Neuronal stem cell (in vitro differentiated cells): ENCODE results near the gene PRLR.
A peak's percentile ranks its signal among the peaks of the same experiment; 100 is the strongest.

Source experiments
- DNase-seq: peaks from one replicate; pipeline ENCODE4 v3.0.0-alpha.2; 2013; ENCODE audit warnings: low spot score
- H2AFZ ChIP-seq: one replicate; pipeline ENCODE4 v1.6.1; 2013; ENCODE audit warnings: mild to moderate bottlenecking, low read length, inconsistent platforms
- H2AK5ac ChIP-seq: 2 replicates; pipeline ENCODE4 v1.6.1; 2013; ENCODE audit warnings: low read depth, mild to moderate bottlenecking, inconsistent platforms, low read length, moderate library complexity, mixed read lengths
- H2BK120ac ChIP-seq: 2 replicates; pipeline ENCODE4 v1.6.1; 2013; ENCODE audit warnings: low read depth, mild to moderate bottlenecking, inconsistent platforms, low read length, moderate library complexity, mixed read lengths
- H2BK12ac ChIP-seq: one replicate; pipeline ENCODE4 v1.6.1; 2013; ENCODE audit warnings: low read length, inconsistent platforms
- H2BK15ac ChIP-seq: 2 replicates; pipeline ENCODE4 v1.6.1; 2013; ENCODE audit warnings: mild to moderate bottlenecking, low read length, inconsistent platforms, mixed read lengths
- H2BK5ac ChIP-seq: one replicate; pipeline ENCODE4 v1.6.1; 2013; ENCODE audit warnings: inconsistent platforms, mild to moderate bottlenecking, low read length, moderate library complexity
- H3K14ac ChIP-seq: one replicate; pipeline ENCODE4 v1.6.1; 2013; ENCODE audit warnings: low read length, inconsistent platforms
- H3K18ac ChIP-seq: 2 replicates; pipeline ENCODE4 v1.6.1; 2013; ENCODE audit warnings: low read length, inconsistent platforms
- H3K23ac ChIP-seq: 2 replicates; pipeline ENCODE4 v1.6.1; 2013; ENCODE audit warnings: low read depth, mild to moderate bottlenecking, mixed read lengths, low read length, inconsistent platforms; ENCODE audit not compliant: poor library complexity
- H3K27ac ChIP-seq: replicated peaks from 3 replicates; pipeline ENCODE4 v1.5.1; 2013; ENCODE audit warnings: low read length, inconsistent platforms
- H3K27me3 ChIP-seq, 3 experiments: 2 replicates each; pipeline ENCODE4 v1.6.1; 2013; ENCODE audit warnings: low read length in 3 of 3, mild to moderate bottlenecking in 2 of 3, inconsistent platforms in 1 of 3, low read depth in 1 of 3, mixed read lengths in 1 of 3, moderate library complexity in 1 of 3; ENCODE audit not compliant: control insufficient read depth in 3 of 3, insufficient read depth in 3 of 3
- H3K36me3 ChIP-seq, 2 donors: replicated peaks in 1 of 2; 2 replicates each; pipeline ENCODE4 v1.6.1; 2013; ENCODE audit warnings: low read length in 2 of 2; ENCODE audit not compliant: control insufficient read depth in 2 of 2, insufficient read depth in 2 of 2
- H3K4ac ChIP-seq: 2 replicates; pipeline ENCODE4 v1.6.1; 2013; ENCODE audit warnings: inconsistent platforms, mild to moderate bottlenecking, low read length, moderate library complexity
- H3K4me1 ChIP-seq, 2 donors: 1 replicate in 1 of 2; 2 replicates in 1 of 2; pipeline ENCODE4 v1.6.1; 2013; ENCODE audit warnings: low read length in 2 of 2, low read depth in 1 of 2; ENCODE audit not compliant: control insufficient read depth in 2 of 2, insufficient read depth in 1 of 2
- H3K4me2 ChIP-seq: one replicate; pipeline ENCODE4 v1.6.1; 2013; ENCODE audit warnings: mild to moderate bottlenecking, low read length, inconsistent platforms; ENCODE audit not compliant: insufficient read depth, poor library complexity, severe bottlenecking
- H3K4me3 ChIP-seq, 2 donors: 2 replicates each; pipeline ENCODE4 v1.5.1; 2013; ENCODE audit warnings: low read length in 2 of 2, mild to moderate bottlenecking in 2 of 2, inconsistent platforms in 1 of 2, moderate library complexity in 1 of 2
- H3K79me1 ChIP-seq: one replicate; pipeline ENCODE4 v1.6.1; 2013; ENCODE audit warnings: low read depth, mild to moderate bottlenecking, inconsistent platforms, low read length, moderate library complexity
- H3K9ac ChIP-seq: one replicate; pipeline ENCODE4 v1.6.1; 2013; ENCODE audit warnings: mild to moderate bottlenecking, low read depth, low read length, inconsistent platforms; ENCODE audit not compliant: poor library complexity
- H3K9me3 ChIP-seq, 2 donors: replicated peaks in 1 of 2; 2 replicates each; pipeline versions ENCODE3 to v1.6.1; 2013; ENCODE audit warnings: low read length in 2 of 2, mild to moderate bottlenecking in 2 of 2, inconsistent platforms in 1 of 2, low read depth in 1 of 2, mixed read lengths in 1 of 2, moderate library complexity in 1 of 2; ENCODE audit not compliant: control insufficient read depth in 2 of 2, insufficient read depth in 1 of 2
- H4K8ac ChIP-seq: one replicate; pipeline ENCODE4 v1.6.1; 2013; ENCODE audit warnings: low read depth, mild to moderate bottlenecking, inconsistent platforms, low read length, moderate library complexity
- H4K91ac ChIP-seq: one replicate; pipeline ENCODE4 v1.6.1; 2013; ENCODE audit warnings: low read length, low read depth, mild to moderate bottlenecking, inconsistent platforms; ENCODE audit not compliant: poor library complexity
- WGBS, 2 donors: extraction: QIAGEN DNeasy Blood & Tissue Kit; methylation state at CpG; one replicate each; pipeline ENCODE4 v1.1.7; 2013; ENCODE audit warnings: missing lambda C conversion rate in 2 of 2, mixed read lengths in 1 of 2; ENCODE audit not compliant: insufficient read length in 2 of 2, insufficient replicate concordance in 1 of 2; ENCODE audit errors: extremely low coverage in 2 of 2; 5-methylcytosine and 5-hydroxymethylcytosine counted together

The PRLR gene

GRCh38 chr5:35228310-35228709 lies 2.0 kb downstream of the PRLR start:
- Histone ChIP-seq H4K91ac (no peak overlapping the region), H2BK120ac (no peak overlapping the region), H2AFZ (peak overlapping the region; percentile 37), H3K18ac (no peak overlapping the region), H2AK5ac (no peak overlapping the region), H2BK15ac (no peak overlapping the region), H3K14ac (no peak overlapping the region), H3K4ac (no peak overlapping the region), H3K27me3 (peaks cover 0 to 17% (median 6%) of the 10 kb centered on the region in 3 experiments), H3K27ac (no peak overlapping the region), H2BK12ac (no peak overlapping the region), H3K79me1 (no peaks in the 10 kb centered on the region), H4K8ac (no peak overlapping the region), H3K4me3 (no peak overlapping the region), H3K9ac (no peak overlapping the region), H3K23ac (no peak overlapping the region), H3K36me3 (no peaks in the 10 kb centered on the region), H3K4me1 (peaks cover 0 to 8% of the 10 kb centered on the region in 2 donors), H2BK5ac (no peak overlapping the region), H3K9me3 (no peaks in the 10 kb centered on the region), H3K4me2 (no peak overlapping the region)
- no CpG with 5 or more reads among the region's 2 CpGs for WGBS, 2 donors
- no peak for DNase-seq

- H3K27me3 ChIP-seq, result peaks cover 0 to 17% (median 6%) of the 10 kb centered on the region in 3 experiments
- no CpG with 5 or more reads among the region's 4 CpGs for WGBS, 2 donors
- H3K36me3 ChIP-seq, result no peaks in the 10 kb centered on the region
- no peak overlapping the region for H3K4ac ChIP-seq
- no peak for DNase-seq
- H3K14ac ChIP-seq, result no peak overlapping the region
- H3K79me1 ChIP-seq, result no peaks in the 10 kb centered on the region
- H4K8ac ChIP-seq, result no peak overlapping the region
- no peak overlapping the region for H4K91ac ChIP-seq
- no peak overlapping the region for H2BK15ac ChIP-seq
- H3K9me3 ChIP-seq, result no peaks in the 10 kb centered on the region
- no peak overlapping the region for H3K23ac ChIP-seq
- H2AFZ ChIP-seq, result peak overlapping the region; percentile 49
- peaks cover 0 to 8% of the 10 kb centered on the region in 2 donors for H3K4me1 ChIP-seq
- H2BK5ac ChIP-seq, result no peak overlapping the region
- no peak overlapping the region for H3K4me3 ChIP-seq
- H3K18ac ChIP-seq, result no peak overlapping the region
- no peak overlapping the region for H2BK12ac ChIP-seq
- H3K9ac ChIP-seq, result no peak overlapping the region
- H3K27ac ChIP-seq, result no peak overlapping the region
- H2BK120ac ChIP-seq, result no peak overlapping the region
- no peak overlapping the region for H2AK5ac ChIP-seq
- H3K4me2 ChIP-seq, result no peak overlapping the region
These were observed 2.6 kb downstream of the PRLR start for GRCh38 chr5:35227720-35228119.

- Histone ChIP-seq H3K4me2 (no peak overlapping the region), H3K79me1 (no peaks in the 10 kb centered on the region), H2BK15ac (no peak overlapping the region), H2BK12ac (no peak overlapping the region), H3K9me3 (no peaks in the 10 kb centered on the region), H3K36me3 (no peaks in the 10 kb centered on the region), H3K23ac (no peak overlapping the region), H2BK120ac (no peak overlapping the region), H3K27ac (no peak overlapping the region), H4K91ac (no peak overlapping the region), H3K27me3 (peaks cover 0 to 12% (median 0%) of the 10 kb centered on the region in 3 experiments), H2BK5ac (no peak overlapping the region), H3K14ac (no peak overlapping the region), H3K4me1 (peaks cover 0 to 7% of the 10 kb centered on the region in 2 donors), H4K8ac (no peak overlapping the region), H2AK5ac (no peak overlapping the region), H2AFZ (peak overlapping the region; percentile 90), H3K4ac (no peak overlapping the region), H3K9ac (no peak overlapping the region), H3K18ac (no peak overlapping the region), H3K4me3 (no peak overlapping the region)
- WGBS, 2 donors, result no CpG with 5 or more reads among the region's 7 CpGs
- no peak for DNase-seq
These were observed 6.4 kb downstream of the PRLR start for GRCh38 chr5:35223787-35224395.

- H3K27me3 ChIP-seq, result peaks cover 0 to 2% (median 0%) of the 10 kb centered on the region in 3 experiments
- no peak overlapping the region for H3K27ac ChIP-seq
- no peak overlapping the region for H3K4ac ChIP-seq
- no peak overlapping the region for H2BK5ac ChIP-seq
- no peaks in the 10 kb centered on the region for H3K36me3 ChIP-seq
- H4K91ac ChIP-seq, result no peak overlapping the region
- H2AFZ ChIP-seq, result no peak overlapping the region
- no peak for DNase-seq
- no peak overlapping the region for H2BK15ac ChIP-seq
- no peak overlapping the region for H4K8ac ChIP-seq
- no peak overlapping the region for H3K23ac ChIP-seq
- H2BK12ac ChIP-seq, result no peak overlapping the region
- H3K9ac ChIP-seq, result no peak overlapping the region
- no peak overlapping the region for H3K18ac ChIP-seq
- no peaks in the 10 kb centered on the region for H3K79me1 ChIP-seq
- no peaks in the 10 kb centered on the region for H3K4me1 ChIP-seq
- H3K4me3 ChIP-seq, result no peak overlapping the region
- H2BK120ac ChIP-seq, result no peak overlapping the region
- no peak overlapping the region for H3K14ac ChIP-seq
- H3K9me3 ChIP-seq, result no peaks in the 10 kb centered on the region
- no peak overlapping the region for H3K4me2 ChIP-seq
- no peak overlapping the region for H2AK5ac ChIP-seq
These were observed 9.3 kb downstream of the PRLR start for GRCh38 chr5:35220967-35221366.
